Measurements from ENCODE around the gene TRPV3.

Gene TRPV3

GRCh38 chr17:3528880-3529511 lies 28.6 kb downstream of the TRPV3 start:
- Histone ChIP-seq H3K27ac (ENCODE audit: low read depth, low read length) (no peak overlapping the region), H3K9ac (ENCODE audit: low read length) (no peak overlapping the region), H3K9me2 (replicated peaks; ENCODE audit: insufficient read depth, low read length) (no peaks in the 10 kb centered on the region), H2AFZ (ENCODE audit: low read depth, low read length, severe bottlenecking) (no peak overlapping the region), H3K9me3 (ENCODE audit: insufficient read depth, low read length) (no peaks in the 10 kb centered on the region), H3K4me2 (ENCODE audit: low read depth, low read length, poor library complexity, severe bottlenecking) (no peak overlapping the region), H3F3A (ENCODE audit: insufficient read depth) (no peaks in the 10 kb centered on the region), H3K27me3 (ENCODE audit: low read length) (no peaks in the 10 kb centered on the region), H3K4me3 (ENCODE audit: insufficient read depth, low read length, poor library complexity, severe bottlenecking) (no peak overlapping the region), H3K36me3 (ENCODE audit: low read length) (no peaks in the 10 kb centered on the region), H3K79me2 (ENCODE audit: insufficient read depth, low read length) (no peaks in the 10 kb centered on the region), H4K20me1 (ENCODE audit: low read depth, low read length) (no peaks in the 10 kb centered on the region)
- TF ChIP-seq CTCF (IDR thresholded peaks at IDR 0.05; ENCODE audit: insufficient read depth, low read length, poor library complexity, severe bottlenecking) (no peak), EZH2phosphoT487 (conservative IDR thresholded peaks at IDR 0.05; ENCODE audit: low read length) (no peak)

GRCh38 chr17:3528403-3528851 lies 29.2 kb downstream of the TRPV3 start:
- Histone ChIP-seq H3K9me2 (replicated peaks; ENCODE audit: insufficient read depth, low read length) (no peaks in the 10 kb centered on the region), H3K9ac (ENCODE audit: low read length) (no peak overlapping the region), H3K79me2 (ENCODE audit: insufficient read depth, low read length) (no peaks in the 10 kb centered on the region), H3K4me3 (ENCODE audit: insufficient read depth, low read length, poor library complexity, severe bottlenecking) (no peak overlapping the region), H4K20me1 (ENCODE audit: low read depth, low read length) (no peaks in the 10 kb centered on the region), H3K27me3 (ENCODE audit: low read length) (no peaks in the 10 kb centered on the region), H3K36me3 (ENCODE audit: low read length) (no peaks in the 10 kb centered on the region), H3F3A (ENCODE audit: insufficient read depth) (no peaks in the 10 kb centered on the region), H3K4me2 (ENCODE audit: low read depth, low read length, poor library complexity, severe bottlenecking) (no peak overlapping the region), H3K27ac (ENCODE audit: low read depth, low read length) (no peak overlapping the region), H2AFZ (ENCODE audit: low read depth, low read length, severe bottlenecking) (no peak overlapping the region), H3K9me3 (ENCODE audit: insufficient read depth, low read length) (no peaks in the 10 kb centered on the region)
- TF ChIP-seq CTCF (IDR thresholded peaks at IDR 0.05; ENCODE audit: insufficient read depth, low read length, poor library complexity, severe bottlenecking) (no peak), EZH2phosphoT487 (conservative IDR thresholded peaks at IDR 0.05; ENCODE audit: low read length) (no peak)

- H2AFZ ChIP-seq (ENCODE audit: low read depth, low read length, severe bottlenecking), result no peak overlapping the region
- TF ChIP-seq EZH2phosphoT487 (conservative IDR thresholded peaks at IDR 0.05; ENCODE audit: low read length) (no peak), CTCF (IDR thresholded peaks at IDR 0.05; ENCODE audit: insufficient read depth, low read length, poor library complexity, severe bottlenecking) (no peak)
- no peak overlapping the region for H3K27ac ChIP-seq (ENCODE audit: low read depth, low read length)
These were observed 29.7 kb downstream of the TRPV3 start for GRCh38 chr17:3527896-3528295.

More at GRCh38 chr17:3527896-3528295, 29.7 kb downstream of the TRPV3 start:
- H3K79me2 ChIP-seq (ENCODE audit: insufficient read depth, low read length), result no peaks in the 10 kb centered on the region
- H4K20me1 ChIP-seq (ENCODE audit: low read depth, low read length), result no peaks in the 10 kb centered on the region
- H3K9me2 ChIP-seq (replicated peaks; ENCODE audit: insufficient read depth, low read length), result no peaks in the 10 kb centered on the region
- no peaks in the 10 kb centered on the region for H3K36me3 ChIP-seq (ENCODE audit: low read length)
- H3K9ac ChIP-seq (ENCODE audit: low read length), result no peak overlapping the region
- no peaks in the 10 kb centered on the region for H3K9me3 ChIP-seq (ENCODE audit: insufficient read depth, low read length)
- H3F3A ChIP-seq (ENCODE audit: insufficient read depth), result no peaks in the 10 kb centered on the region
- H3K4me3 ChIP-seq (ENCODE audit: insufficient read depth, low read length, poor library complexity, severe bottlenecking), result no peak overlapping the region
- no peaks in the 10 kb centered on the region for H3K27me3 ChIP-seq (ENCODE audit: low read length)
- no peak overlapping the region for H3K4me2 ChIP-seq (ENCODE audit: low read depth, low read length, poor library complexity, severe bottlenecking)

Measured in SU-DHL-6 (cell line).